Measurements from ENCODE around the gene PRDX1.

The PRDX1 gene

GRCh38 chr1:45521413-45522323, at the start of gene PRDX1:
Gene PRDX1, minus strand, starts transcription at chr1:45521884. Its CDS starts 2,841 bp downstream, at chr1:45519043.
- peak; percentile 94 for DNase-seq (ENCODE audit: low read depth)

DNA sequence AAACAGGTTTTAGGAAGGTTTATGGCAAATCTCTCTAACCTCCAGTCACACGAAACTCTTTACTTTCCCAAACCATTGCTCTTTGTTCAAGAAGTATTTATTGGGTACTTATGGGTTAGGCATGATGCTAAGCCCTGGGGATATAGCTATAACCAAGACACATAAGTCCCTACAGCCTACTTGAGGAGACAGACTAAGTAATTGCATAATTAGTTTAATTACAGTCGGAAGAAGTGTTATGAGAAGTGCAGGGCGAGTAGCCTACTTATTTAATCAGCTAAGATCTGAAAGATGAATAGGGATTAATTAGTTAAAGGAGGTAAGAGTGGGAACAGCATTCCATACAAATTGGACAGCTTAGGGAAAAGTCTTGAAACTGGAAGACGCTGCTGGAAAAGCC, 48.9 kb upstream of the PRDX1 start:
- DNase-seq (ENCODE audit: low read depth), result no peak

GRCh38 chr1:45569962-45570581, 48.4 kb upstream of the PRDX1 start:
- DNase-seq (ENCODE audit: low read depth), result peak; percentile 59

DNA sequence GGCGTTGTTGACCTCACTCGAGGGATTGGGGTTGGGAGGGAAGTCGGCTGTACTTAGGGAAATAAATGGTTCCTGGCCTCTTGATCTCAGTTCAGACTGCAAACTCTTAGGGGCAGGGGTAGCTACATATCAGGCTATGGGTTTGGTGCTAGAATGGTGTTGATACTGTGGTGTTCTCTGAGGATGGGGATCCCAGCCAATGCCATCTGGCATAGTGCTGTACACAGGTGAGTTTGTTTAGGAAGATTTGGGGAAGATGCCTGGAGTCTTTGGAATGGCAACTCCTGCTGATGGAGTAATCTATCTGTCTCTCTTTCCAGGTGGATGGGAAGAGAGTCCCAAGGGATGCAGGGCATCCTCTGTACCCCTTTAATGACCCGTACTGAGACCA, 47.9 kb upstream of the PRDX1 start:
- no peak for DNase-seq (ENCODE audit: low read depth)

GRCh38 chr1:45568421-45568820, 46.7 kb upstream of the PRDX1 start:
- DNase-seq (ENCODE audit: low read depth), result no peak

- DNase-seq (ENCODE audit: low read depth), result no peak
These were observed 46.2 kb upstream of the PRDX1 start for GRCh38 chr1:45567911-45568310.

DNA sequence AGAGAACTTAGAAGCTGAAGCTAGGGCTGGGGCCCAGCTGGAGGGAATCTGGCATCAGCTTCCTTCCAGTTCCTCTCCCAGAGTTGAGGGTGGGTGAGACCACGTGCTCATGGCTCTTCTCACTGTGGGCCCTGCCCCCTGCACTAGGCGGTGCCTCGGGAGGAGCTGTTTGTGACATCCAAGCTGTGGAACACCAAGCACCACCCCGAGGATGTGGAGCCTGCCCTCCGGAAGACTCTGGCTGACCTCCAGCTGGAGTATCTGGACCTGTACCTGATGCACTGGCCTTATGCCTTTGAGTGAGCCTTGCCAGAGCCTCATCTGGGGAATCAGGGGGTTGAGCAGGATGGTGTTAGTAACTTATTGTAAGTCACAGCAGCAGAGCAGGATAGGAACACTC, 45.0 kb upstream of the PRDX1 start:
- DNase-seq (ENCODE audit: low read depth), result no peak

DNA sequence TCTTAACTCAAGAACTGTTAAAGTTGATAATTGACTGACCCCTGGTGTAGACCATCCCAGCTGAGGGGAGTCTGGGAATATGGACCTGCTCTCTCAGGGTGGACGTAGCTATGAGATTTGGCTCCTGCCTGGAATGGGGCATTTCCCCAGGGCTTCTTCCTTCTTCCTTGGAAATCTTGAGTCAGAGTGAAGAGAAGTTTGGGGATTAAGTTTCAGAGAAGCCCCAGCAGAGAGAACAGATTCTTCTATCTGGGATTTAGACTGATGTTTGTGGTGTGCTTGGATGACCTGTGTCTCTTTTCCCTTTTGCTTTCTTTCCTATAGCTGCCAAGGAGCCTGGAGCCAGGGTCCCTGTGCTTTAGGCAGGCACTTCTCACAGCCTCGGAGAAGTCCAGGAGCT, 42.2 kb upstream of the PRDX1 start:
- DNase-seq (ENCODE audit: low read depth), result no peak

- no peak for DNase-seq (ENCODE audit: low read depth)
These were observed 35.8 kb upstream of the PRDX1 start for GRCh38 chr1:45557422-45557944.

GRCh38 chr1:45554198-45554597, 32.5 kb upstream of the PRDX1 start:
- DNase-seq (ENCODE audit: low read depth), result no peak

GRCh38 chr1:45552331-45552730, 30.6 kb upstream of the PRDX1 start:
- no peak for DNase-seq (ENCODE audit: low read depth)

DNA sequence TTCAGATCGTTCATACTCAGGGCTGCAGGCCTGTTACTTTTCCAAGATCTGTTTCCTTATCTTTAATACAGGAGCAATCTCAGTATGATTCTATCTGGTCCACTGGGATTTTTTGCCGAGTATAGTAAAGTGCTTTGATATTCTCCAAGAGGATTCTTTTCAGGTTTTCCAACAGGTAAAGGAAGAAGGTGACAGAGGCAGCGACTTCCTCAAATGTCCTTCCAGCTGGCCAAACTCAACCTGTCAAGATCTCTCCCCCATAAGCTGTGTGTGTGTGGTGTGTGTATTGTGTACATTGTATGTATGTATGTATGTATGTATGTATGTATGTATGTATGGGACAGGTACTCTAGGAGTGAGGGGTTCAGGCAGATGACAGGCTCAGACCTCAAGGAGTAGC, 30.0 kb upstream of the PRDX1 start:
- DNase-seq (ENCODE audit: low read depth), result no peak

DNA sequence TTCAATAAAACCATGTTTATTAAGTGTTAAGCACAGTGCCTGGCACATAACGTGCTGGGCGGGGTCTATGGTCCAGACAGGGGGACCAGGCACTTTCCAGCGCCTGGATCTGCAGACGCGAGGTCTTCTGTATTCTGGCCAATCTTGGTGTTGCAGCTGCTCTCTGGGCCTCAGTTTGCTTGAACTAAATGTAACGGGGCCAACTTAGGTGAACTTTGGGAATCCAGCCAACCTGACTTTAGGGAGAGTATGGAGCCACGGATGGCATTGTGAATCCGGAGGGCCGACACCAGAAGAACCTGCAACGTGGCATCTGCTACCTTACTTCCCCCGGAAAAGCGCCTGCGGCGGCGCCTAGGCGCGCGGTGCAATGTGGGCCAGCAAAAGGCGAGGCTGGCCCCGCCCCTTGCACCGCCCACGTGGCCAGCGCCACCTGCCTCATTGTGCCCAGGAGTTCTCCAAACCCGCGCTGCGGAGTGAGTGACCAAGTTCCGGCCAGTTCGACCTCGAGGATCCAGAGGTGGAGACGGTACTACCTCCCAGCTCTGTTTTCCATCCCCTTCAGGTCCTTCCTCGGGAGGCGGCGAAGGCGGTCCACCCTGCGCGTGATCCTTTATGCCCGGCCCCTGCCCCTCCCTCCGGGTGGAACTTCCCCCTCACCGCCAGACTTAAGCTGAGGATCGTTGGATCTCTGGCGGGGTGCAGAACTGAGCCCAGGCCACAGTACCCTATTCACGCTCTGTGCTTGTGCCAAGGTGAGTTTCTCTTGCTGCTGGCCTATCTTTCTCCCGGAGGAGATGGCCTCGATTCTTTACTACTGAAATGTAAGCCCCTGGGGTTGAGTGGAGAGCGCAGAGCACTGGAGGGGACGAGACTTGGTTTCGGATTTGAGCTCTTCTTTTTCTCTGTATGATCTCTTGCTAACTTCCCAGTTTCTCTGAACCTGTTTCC, 29.0 kb upstream of the PRDX1 start, which contains the start of gene AKR1A1:
AKR1A1 (plus strand) TSS at position 426 of the 951 bp plus-strand sequence. CDS start 10,969 bp downstream, outside the sequence.
- DNase-seq (ENCODE audit: low read depth), result peak; percentile 78

DNA sequence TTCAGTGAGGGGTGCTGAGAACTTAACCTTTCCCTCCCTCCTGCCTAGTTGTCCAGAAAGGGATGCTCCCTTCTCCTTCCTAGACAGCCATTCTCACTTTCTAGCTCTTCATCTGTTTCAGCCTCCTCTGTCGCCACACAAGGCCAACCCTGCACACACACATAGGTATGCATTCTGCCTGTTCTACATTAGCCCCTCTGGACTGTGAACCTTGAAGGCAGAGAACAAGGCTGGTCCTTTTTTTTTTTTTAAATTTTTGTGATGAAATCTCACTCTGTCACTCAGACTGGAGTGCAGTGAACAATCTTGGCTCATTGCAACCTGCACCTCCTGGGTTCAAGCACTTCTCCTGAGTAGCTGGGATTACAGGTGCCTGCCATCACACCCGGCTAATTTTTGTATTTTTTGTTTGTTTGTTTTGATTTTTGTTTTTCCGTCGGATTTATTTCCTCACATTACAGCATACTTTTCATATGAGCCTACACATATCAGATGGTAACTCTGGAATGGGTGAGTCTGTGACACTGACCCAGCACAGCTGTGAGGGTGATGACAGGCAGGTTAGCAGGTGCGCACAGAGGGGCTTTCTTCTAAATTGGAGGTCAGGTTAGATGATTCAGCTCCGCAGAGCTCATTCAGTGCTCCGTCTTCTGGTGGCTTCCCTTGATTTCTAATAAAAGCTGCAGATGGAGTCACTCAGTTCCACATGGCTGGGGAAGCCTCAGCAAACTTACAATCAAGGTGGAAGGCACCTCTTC, 24.0 kb upstream of the PRDX1 start:
- no peak for DNase-seq (ENCODE audit: low read depth)

- DNase-seq (ENCODE audit: low read depth), result no peak
These were observed 23.4 kb upstream of the PRDX1 start for GRCh38 chr1:45545019-45545493.

DNA sequence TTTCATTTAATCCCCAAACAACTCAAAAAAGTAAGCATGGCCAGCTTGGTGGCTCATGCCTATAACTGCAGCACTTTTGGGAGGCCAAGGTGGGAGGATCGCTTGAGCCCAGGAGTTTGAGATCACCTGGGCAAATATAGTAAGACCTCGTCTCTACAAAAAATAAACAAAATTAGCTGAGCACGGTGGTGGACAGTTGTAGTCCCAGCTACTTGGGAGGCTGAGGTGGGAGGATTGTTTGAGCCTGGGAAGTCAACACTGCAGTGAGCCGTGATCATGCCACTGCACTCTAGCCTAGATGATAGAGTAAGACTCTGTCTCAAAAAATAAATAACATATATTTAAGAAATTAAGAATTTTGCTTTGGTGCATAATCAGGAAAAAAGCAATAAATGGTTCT, 22.8 kb upstream of the PRDX1 start:
- no peak for DNase-seq (ENCODE audit: low read depth)

DNA sequence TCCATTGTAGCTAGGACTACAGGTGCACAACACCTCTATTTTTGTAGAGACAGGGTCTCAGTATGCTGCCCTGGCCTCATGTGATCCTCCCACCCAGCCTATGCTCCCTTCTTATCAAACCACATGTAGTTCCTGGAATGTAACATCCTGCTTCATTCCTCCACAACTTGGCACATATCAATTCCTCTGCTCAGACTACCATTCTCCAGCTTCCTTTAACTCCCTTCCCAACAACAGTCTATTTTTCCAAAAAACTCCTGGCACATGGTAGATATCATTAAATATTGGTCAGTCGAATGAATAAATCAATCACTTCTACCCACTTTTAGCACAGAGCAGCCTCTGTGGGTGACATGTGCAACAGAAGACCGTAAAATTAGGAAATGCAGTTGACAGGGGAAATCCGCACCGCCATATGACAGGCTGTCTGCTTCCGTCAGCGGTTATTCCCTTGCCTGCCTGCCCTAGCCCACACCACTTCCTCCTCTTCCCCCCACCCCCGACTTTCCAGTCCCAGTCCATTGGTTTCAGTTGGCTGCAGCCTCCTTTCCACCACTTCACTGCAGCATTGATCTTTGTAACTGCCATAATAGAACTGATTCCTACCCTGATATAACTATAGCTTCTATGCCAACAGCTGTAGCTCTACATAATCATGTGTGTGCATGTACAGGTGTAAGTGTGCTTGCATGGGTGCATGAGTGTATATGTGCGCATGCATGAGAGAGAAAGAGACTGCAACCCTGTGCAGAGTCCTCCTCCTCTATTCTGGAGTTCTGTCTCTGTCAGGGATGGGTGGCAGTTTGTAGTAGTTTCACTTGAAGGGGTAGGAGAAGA, 22.1 kb upstream of the PRDX1 start:
- peak; percentile 60 for DNase-seq (ENCODE audit: low read depth)

DNA sequence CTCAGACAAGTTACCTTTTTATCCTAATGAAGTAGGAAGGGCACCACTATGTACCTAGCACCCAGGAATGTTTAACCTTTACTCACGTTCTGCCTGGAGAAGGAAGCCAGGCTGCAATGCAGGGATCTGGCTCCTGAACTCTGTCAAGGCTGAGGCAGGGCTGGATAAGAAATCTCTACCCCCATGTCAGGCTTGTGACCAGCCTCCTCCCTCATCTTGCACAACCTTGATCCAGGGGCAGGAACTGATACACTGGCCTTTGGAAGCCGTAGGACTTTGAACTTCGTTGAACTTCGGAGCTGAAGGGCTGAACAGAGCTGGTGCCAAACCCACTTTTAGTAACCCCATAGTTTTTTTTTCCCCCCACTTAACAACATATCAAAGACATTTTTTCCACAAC, 20.9 kb upstream of the PRDX1 start:
- DNase-seq (ENCODE audit: low read depth), result no peak

GRCh38 chr1:45541193-45541592, 19.5 kb upstream of the PRDX1 start:
- no peak for DNase-seq (ENCODE audit: low read depth)

- DNase-seq (ENCODE audit: low read depth), result no peak
These were observed 15.2 kb upstream of the PRDX1 start for GRCh38 chr1:45536886-45537285.

Data from activated gamma-delta T cell treated with anti-CD3 and anti-CD28 coated beads, Interleukin-2, amount 50 U/mL, for 16 hours (primary cell).